BLaER1 treated with 17β-estradiol and CSF1 and Interleukin-3, amounts not matched to agents 10 nM and 100 nM (cell line): ENCODE data around the gene GNL1.

Experiments
- H3K27ac ChIP-seq, 11 experiments: shearing (Covaris generic); formaldehyde crosslinking; 2 replicates each; pipeline ENCODE4 v1.8.1; 2022
- H3K27me3 ChIP-seq, 11 experiments: shearing (Covaris generic); formaldehyde crosslinking; 2 replicates each; pipeline ENCODE4 v1.8.1; 2022
- H3K36me3 ChIP-seq, 11 experiments: shearing (Covaris generic); formaldehyde crosslinking; 2 replicates each; pipeline ENCODE4 v1.8.1; 2022
- H3K4me1 ChIP-seq, 10 experiments: shearing (Covaris generic); formaldehyde crosslinking; 2 replicates each; pipeline ENCODE4 v1.8.1; 2022
- H3K4me2 ChIP-seq, 11 experiments: shearing (Covaris generic); formaldehyde crosslinking; 2 replicates each; pipeline ENCODE4 v1.8.1; 2022
- H3K4me3 ChIP-seq, 10 experiments: shearing (Covaris generic); formaldehyde crosslinking; 2 replicates each; pipeline ENCODE4 v1.8.1; 2022
- H3K9ac ChIP-seq, 11 experiments: shearing (Covaris generic); formaldehyde crosslinking; 2 replicates each; pipeline ENCODE4 v1.8.1; 2022
- H3K9me3 ChIP-seq, 11 experiments: shearing (Covaris generic); formaldehyde crosslinking; replicated peaks in 1 of 11; 2 replicates each; pipeline ENCODE4 v1.8.1; 2022
- H4K20me1 ChIP-seq, 11 experiments: shearing (Covaris generic); formaldehyde crosslinking; 2 replicates each; pipeline ENCODE4 v1.8.1; 2022
- Cebpa-rat ChIP-seq, 11 experiments: shearing (Covaris generic); IDR thresholded peaks; 2 replicates each; pipeline ENCODE4 v1.8.1; 2022

The GNL1 gene

GRCh38 chr6:30547454-30547853, 8.8 kb downstream of the GNL1 start:
- H3K9ac ChIP-seq, result no peak overlapping the region
- H3K4me1 ChIP-seq, result peaks cover 18 to 35% (median 22%) of the 10 kb centered on the region in 10 experiments
- no peak for TF ChIP-seq Cebpa-rat (IDR thresholded peaks at IDR 0.05)
- H3K9me3 ChIP-seq, result no peaks in the 10 kb centered on the region
- H3K4me2 ChIP-seq, result peak overlapping the region in 1 of 11 experiments; percentile 2; a peak in 1 of 22 replicates
- peaks cover 66 to 87% (median 79%) of the 10 kb centered on the region in 11 experiments for H3K36me3 ChIP-seq
- no peak overlapping the region for H3K4me3 ChIP-seq
- peaks cover 0 to 22% (median 0%) of the 10 kb centered on the region in 11 experiments; a peak in 4 of 22 replicates for H4K20me1 ChIP-seq
- no peak overlapping the region for H3K27ac ChIP-seq
- no peaks in the 10 kb centered on the region for H3K27me3 ChIP-seq

GRCh38 chr6:30544666-30545272, 11.5 kb downstream of the GNL1 start:
- H3K9me3 ChIP-seq, result no peaks in the 10 kb centered on the region
- no peak overlapping the region for H3K4me3 ChIP-seq
- H4K20me1 ChIP-seq, result peaks cover 0 to 10% (median 0%) of the 10 kb centered on the region in 11 experiments; a peak in 3 of 22 replicates
- H3K27ac ChIP-seq, result peak overlapping the region in 5 of 11 experiments; percentile 1 to 22 (median 8); a peak in 4 of 22 replicates
- peak overlapping the region in 3 of 11 experiments; percentile 15 to 40 (median 32); a peak in 6 of 22 replicates for H3K9ac ChIP-seq
- H3K27me3 ChIP-seq, result no peaks in the 10 kb centered on the region
- H3K4me1 ChIP-seq, result peaks cover 27 to 44% (median 30%) of the 10 kb centered on the region in 10 experiments
- TF ChIP-seq Cebpa-rat (IDR thresholded peaks at IDR 0.05), result no peak
- H3K4me2 ChIP-seq, result peak overlapping the region; percentile 2 to 97 (median 43); a peak in 18 of 22 replicates
- peaks cover 40 to 60% (median 53%) of the 10 kb centered on the region in 11 experiments for H3K36me3 ChIP-seq

DNA sequence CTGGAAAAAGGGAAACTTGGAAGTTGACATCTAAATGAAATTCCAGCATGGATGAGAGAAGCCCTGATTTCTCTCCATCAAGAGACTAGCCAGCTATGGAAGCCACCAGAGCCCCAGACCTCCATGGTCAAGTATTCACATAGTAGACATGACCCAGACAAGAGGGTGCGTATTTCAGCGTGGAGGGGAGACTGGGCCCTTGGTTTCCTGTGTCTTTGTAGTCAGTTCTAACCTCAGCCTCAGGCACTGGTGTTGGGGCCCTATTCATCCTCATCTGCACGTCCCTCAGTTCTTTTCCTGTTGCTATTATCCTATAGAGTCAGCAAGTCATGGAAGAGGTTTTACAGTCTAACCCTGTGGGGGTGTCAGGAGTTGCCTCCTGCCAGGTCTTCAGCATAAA, 12.5 kb downstream of the GNL1 start:
- Histone ChIP-seq H3K27ac (peak overlapping the region in 3 of 11 experiments; percentile 1 to 22 (median 6); a peak in 4 of 22 replicates), H3K9ac (peak overlapping the region in 4 of 11 experiments; percentile 8 to 40 (median 26); a peak in 5 of 22 replicates), H3K9me3 (no peaks in the 10 kb centered on the region), H4K20me1 (peaks cover 0 to 9% (median 0%) of the 10 kb centered on the region in 11 experiments; a peak in 3 of 22 replicates), H3K4me1 (peaks cover 27 to 44% (median 30%) of the 10 kb centered on the region in 10 experiments), H3K4me2 (peak overlapping the region; percentile 2 to 97 (median 43); a peak in 18 of 22 replicates), H3K27me3 (no peaks in the 10 kb centered on the region), H3K4me3 (no peak overlapping the region), H3K36me3 (peaks cover 31 to 51% (median 44%) of the 10 kb centered on the region in 11 experiments)
- no peak for TF ChIP-seq Cebpa-rat (IDR thresholded peaks at IDR 0.05)

GRCh38 chr6:30542915-30543314, 13.4 kb downstream of the GNL1 start:
- no peaks in the 10 kb centered on the region for H3K9me3 ChIP-seq
- H3K4me3 ChIP-seq, result peak overlapping the region in 1 of 10 experiments; percentile 50; a peak in 1 of 20 replicates
- H3K27ac ChIP-seq, result peak overlapping the region in 10 of 11 experiments; percentile 14 to 73 (median 64); a peak in 16 of 22 replicates
- no peak for TF ChIP-seq Cebpa-rat (IDR thresholded peaks at IDR 0.05)
- peak overlapping the region in 10 of 11 experiments; percentile 48 to 73 (median 60); a peak in 12 of 22 replicates for H3K9ac ChIP-seq
- peaks cover 23 to 42% (median 35%) of the 10 kb centered on the region in 11 experiments for H3K36me3 ChIP-seq
- no peaks in the 10 kb centered on the region for H3K27me3 ChIP-seq
- H4K20me1 ChIP-seq, result peaks cover 0 to 9% (median 0%) of the 10 kb centered on the region in 11 experiments; a peak in 3 of 22 replicates
- peak overlapping the region; percentile 84 to 97 (median 89) for H3K4me2 ChIP-seq
- H3K4me1 ChIP-seq, result peaks cover 27 to 38% (median 30%) of the 10 kb centered on the region in 10 experiments

- peak overlapping the region in 9 of 10 experiments; percentile 44 to 67 (median 53); a peak in 18 of 20 replicates for H3K4me3 ChIP-seq
Observed at GRCh38 chr6:30542404-30542725, 13.9 kb downstream of the GNL1 start.

DNA sequence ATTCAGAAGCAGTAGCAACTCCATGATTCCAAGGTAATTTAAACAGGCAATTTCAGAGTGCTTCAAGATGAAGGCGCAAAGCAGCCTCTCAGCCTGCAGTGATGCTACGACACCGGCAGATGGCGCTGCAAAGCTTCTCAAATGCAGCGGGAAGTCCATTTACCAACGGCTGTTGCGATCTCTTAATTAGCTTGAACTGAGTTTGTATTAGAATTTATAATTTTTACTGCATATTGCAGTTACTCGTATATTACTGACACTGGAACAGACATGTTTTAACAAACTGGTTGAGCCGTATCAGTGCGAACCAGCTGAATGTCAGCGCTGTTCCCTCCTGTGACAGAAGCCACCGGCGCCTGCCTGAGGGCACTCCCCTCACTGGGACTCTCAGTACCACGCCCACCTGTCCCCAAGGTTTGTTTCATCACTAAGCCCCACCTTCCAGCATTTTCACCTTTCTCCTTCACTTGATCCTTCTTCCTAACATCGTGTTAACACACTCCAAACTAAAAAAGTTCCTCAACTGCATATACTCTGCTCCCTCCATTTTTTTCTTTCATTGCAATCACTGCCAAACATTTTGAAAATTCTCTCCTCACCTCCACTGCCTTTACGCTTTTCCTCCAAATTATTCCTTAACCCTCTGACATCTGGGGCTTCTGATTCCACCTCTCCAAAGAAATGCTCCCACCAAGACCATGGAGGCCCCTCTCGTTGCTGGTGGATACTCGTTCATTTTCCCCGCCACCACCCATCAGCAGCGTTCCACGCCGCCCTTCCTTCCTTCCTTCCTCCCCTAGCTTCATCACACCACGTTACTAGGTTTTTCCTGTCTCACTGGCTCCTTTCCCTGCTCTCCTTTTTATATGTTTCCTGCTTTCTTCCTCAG, 14.5 kb downstream of the GNL1 start:
- Histone ChIP-seq H4K20me1 (peaks cover 0 to 9% (median 0%) of the 10 kb centered on the region in 11 experiments; a peak in 3 of 22 replicates), H3K9ac (peak overlapping the region; percentile 51 to 73 (median 59); a peak in 21 of 22 replicates), H3K4me1 (peaks cover 27 to 33% (median 30%) of the 10 kb centered on the region in 10 experiments), H3K4me2 (peak overlapping the region; percentile 84 to 97 (median 89)), H3K9me3 (no peaks in the 10 kb centered on the region), H3K36me3 (peaks cover 13 to 31% (median 24%) of the 10 kb centered on the region in 11 experiments), H3K27ac (peak overlapping the region in 10 of 11 experiments; percentile 14 to 73 (median 64); a peak in 19 of 22 replicates), H3K4me3 (peak overlapping the region; percentile 44 to 67 (median 52)), H3K27me3 (no peaks in the 10 kb centered on the region)
- no peak for TF ChIP-seq Cebpa-rat (IDR thresholded peaks at IDR 0.05)

More at GRCh38 chr6:30542404-30542725, 13.9 kb downstream of the GNL1 start:
- Histone ChIP-seq H3K9me3 (no peaks in the 10 kb centered on the region), H4K20me1 (peaks cover 0 to 9% (median 0%) of the 10 kb centered on the region in 11 experiments; a peak in 3 of 22 replicates), H3K4me1 (peaks cover 27 to 33% (median 30%) of the 10 kb centered on the region in 10 experiments), H3K36me3 (peaks cover 19 to 37% (median 30%) of the 10 kb centered on the region in 11 experiments), H3K4me2 (peak overlapping the region; percentile 84 to 97 (median 89)), H3K27ac (peak overlapping the region in 10 of 11 experiments; percentile 14 to 73 (median 64); a peak in 19 of 22 replicates), H3K27me3 (no peaks in the 10 kb centered on the region), H3K9ac (peak overlapping the region; percentile 51 to 73 (median 59); a peak in 20 of 22 replicates)
- no peak for TF ChIP-seq Cebpa-rat (IDR thresholded peaks at IDR 0.05)

GRCh38 chr6:30537931-30538330, 18.4 kb downstream of the GNL1 start:
- H3K4me3 ChIP-seq, result no peak overlapping the region
- 0 out of 22 replicates have a peak overlapping the region, but pooled peaks of 1 of the 11 experiments have one; percentile 16 for H3K9ac ChIP-seq
- no peaks in the 10 kb centered on the region for H4K20me1 ChIP-seq
- no peak for TF ChIP-seq Cebpa-rat (IDR thresholded peaks at IDR 0.05)
- H3K36me3 ChIP-seq, result no peaks in the 10 kb centered on the region
- H3K27ac ChIP-seq, result no peak overlapping the region
- no peaks in the 10 kb centered on the region for H3K27me3 ChIP-seq
- no peak overlapping the region for H3K4me2 ChIP-seq
- H3K9me3 ChIP-seq, result no peaks in the 10 kb centered on the region
- peaks cover 15 to 26% (median 23%) of the 10 kb centered on the region in 10 experiments for H3K4me1 ChIP-seq
